OCI-LY1 (cell line): ENCODE results near the gene GRIN2A.

Source experiments
- EZH2 ChIP-seq: fragments of 200-600 bp; sonication (generic), shearing (Covaris generic); IDR thresholded peaks from 2 replicates; pipeline ENCODE4 v1.8.0; 2017; ENCODE audit warnings: borderline replicate concordance, mixed run types, mild to moderate bottlenecking, antibody characterized with exemption, low read length, moderate library complexity, mixed read lengths
- TF ChIP-seq, protein P1 (sequence below): fragments of 200-600 bp; sonication (generic), shearing (Covaris generic); IDR thresholded peaks from 2 replicates; pipeline ENCODE4 v1.5.1; 2017; ENCODE audit warnings: mild to moderate bottlenecking, antibody characterized with exemption, low read length, moderate library complexity, mixed read lengths

DNA sequence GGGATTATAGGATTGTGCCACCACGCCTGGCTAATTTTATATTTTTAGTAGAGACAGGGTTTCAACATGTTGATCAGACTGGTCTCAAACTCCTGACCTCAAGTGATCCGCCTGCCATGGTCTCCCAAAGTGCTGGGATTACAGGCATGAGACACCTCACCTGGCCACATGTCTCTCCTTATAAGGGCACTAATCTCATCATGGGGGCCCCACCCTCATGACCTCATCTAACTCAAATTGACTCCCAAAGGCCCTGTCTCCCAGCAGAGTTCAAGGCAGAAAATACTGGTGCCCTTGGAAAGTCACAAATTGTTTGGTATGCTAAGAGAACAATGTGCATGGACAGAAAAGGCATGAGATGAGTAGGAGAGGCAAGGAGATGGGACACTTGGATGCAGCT is 49.3 kb upstream of the GRIN2A start:
- TF ChIP-seq, protein P1, sequence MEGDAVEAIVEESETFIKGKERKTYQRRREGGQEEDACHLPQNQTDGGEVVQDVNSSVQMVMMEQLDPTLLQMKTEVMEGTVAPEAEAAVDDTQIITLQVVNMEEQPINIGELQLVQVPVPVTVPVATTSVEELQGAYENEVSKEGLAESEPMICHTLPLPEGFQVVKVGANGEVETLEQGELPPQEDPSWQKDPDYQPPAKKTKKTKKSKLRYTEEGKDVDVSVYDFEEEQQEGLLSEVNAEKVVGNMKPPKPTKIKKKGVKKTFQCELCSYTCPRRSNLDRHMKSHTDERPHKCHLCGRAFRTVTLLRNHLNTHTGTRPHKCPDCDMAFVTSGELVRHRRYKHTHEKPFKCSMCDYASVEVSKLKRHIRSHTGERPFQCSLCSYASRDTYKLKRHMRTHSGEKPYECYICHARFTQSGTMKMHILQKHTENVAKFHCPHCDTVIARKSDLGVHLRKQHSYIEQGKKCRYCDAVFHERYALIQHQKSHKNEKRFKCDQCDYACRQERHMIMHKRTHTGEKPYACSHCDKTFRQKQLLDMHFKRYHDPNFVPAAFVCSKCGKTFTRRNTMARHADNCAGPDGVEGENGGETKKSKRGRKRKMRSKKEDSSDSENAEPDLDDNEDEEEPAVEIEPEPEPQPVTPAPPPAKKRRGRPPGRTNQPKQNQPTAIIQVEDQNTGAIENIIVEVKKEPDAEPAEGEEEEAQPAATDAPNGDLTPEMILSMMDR: no peak
- TF ChIP-seq EZH2: no peak
